Mesendoderm (in vitro differentiated cells): ENCODE measurements around the gene CPNE4.

Experiments
- DNase-seq: peaks from one replicate; pipeline ENCODE4 v3.0.0; 2013
- H2AK5ac ChIP-seq: 2 replicates; pipeline ENCODE4 v1.6.1; 2013; ENCODE audit warnings: low read length, inconsistent platforms
- H2BK120ac ChIP-seq: 2 replicates; pipeline ENCODE4 v1.6.1; 2013; ENCODE audit warnings: low read depth, mild to moderate bottlenecking, low read length, moderate library complexity, mixed read lengths
- H2BK15ac ChIP-seq: replicated peaks from 2 replicates; pipeline ENCODE4 v1.6.1; 2013; ENCODE audit warnings: low read depth, mild to moderate bottlenecking, moderate library complexity
- H2BK5ac ChIP-seq: 2 replicates; pipeline ENCODE4 v1.6.1; 2013; ENCODE audit warnings: low read length, inconsistent platforms
- H3K18ac ChIP-seq: 2 replicates; pipeline ENCODE4 v1.6.1; 2013; ENCODE audit warnings: mild to moderate bottlenecking, low read length, mixed read lengths
- H3K23ac ChIP-seq: one replicate; pipeline ENCODE4 v1.6.1; 2013; ENCODE audit warnings: low read length
- H3K27ac ChIP-seq: 2 replicates; pipeline ENCODE4 v1.5.1; 2013; ENCODE audit warnings: low read depth, mild to moderate bottlenecking, inconsistent platforms, low read length, moderate library complexity
- H3K27me3 ChIP-seq: 2 replicates; pipeline ENCODE4 v1.6.1; 2013; ENCODE audit warnings: low read length, control low read depth, mild to moderate bottlenecking, inconsistent platforms; ENCODE audit not compliant: insufficient read depth, poor library complexity
- H3K36me3 ChIP-seq: 2 replicates; pipeline ENCODE4 v1.6.1; 2013; ENCODE audit warnings: low read length, inconsistent platforms; ENCODE audit not compliant: control insufficient read depth, insufficient read depth
- H3K4ac ChIP-seq: one replicate; pipeline ENCODE4 v1.6.1; 2013; ENCODE audit warnings: low read depth, mild to moderate bottlenecking, low read length, moderate library complexity
- H3K4me1 ChIP-seq: 2 replicates; pipeline ENCODE4 v1.6.1; 2013; ENCODE audit warnings: low read depth, low read length, inconsistent platforms; ENCODE audit not compliant: control insufficient read depth
- H3K4me2 ChIP-seq: 2 replicates; pipeline ENCODE4 v1.6.1; 2013; ENCODE audit warnings: low read length
- H3K4me3 ChIP-seq: 2 replicates; pipeline ENCODE4 v1.5.1; 2013; ENCODE audit warnings: mild to moderate bottlenecking, low read length
- H3K56ac ChIP-seq: one replicate; pipeline ENCODE4 v1.6.1; 2013; ENCODE audit warnings: low read length
- H3K79me1 ChIP-seq: 2 replicates; pipeline ENCODE4 v1.6.1; 2013; ENCODE audit warnings: low read length, inconsistent platforms
- H3K79me2 ChIP-seq: 2 replicates; pipeline ENCODE4 v1.6.1; 2013; ENCODE audit warnings: mild to moderate bottlenecking, low read length; ENCODE audit not compliant: control insufficient read depth, insufficient read depth
- H3K9ac ChIP-seq: 2 replicates; pipeline ENCODE4 v1.6.1; 2013; ENCODE audit warnings: low read length, inconsistent platforms
- H4K5ac ChIP-seq: one replicate; pipeline ENCODE4 v1.6.1; 2013; ENCODE audit warnings: low read length
- H4K8ac ChIP-seq: one replicate; pipeline ENCODE4 v1.6.1; 2013; ENCODE audit warnings: low read depth, mild to moderate bottlenecking, control low read depth, low read length, moderate library complexity
- WGBS: extraction: QIAGEN DNeasy Blood & Tissue Kit; methylation state at CpG from one replicate; pipeline ENCODE4 v1.1.7; 2013; ENCODE audit warnings: low lambda C conversion rate, missing lambda C conversion rate; ENCODE audit not compliant: insufficient coverage; ENCODE audit errors: extremely low coverage; 5-methylcytosine and 5-hydroxymethylcytosine counted together

The CPNE4 gene

GRCh38 chr3:131655070-131655690, 379.6 kb downstream of the CPNE4 start:
- Histone ChIP-seq H3K79me2 (no peaks in the 10 kb centered on the region), H3K27me3 (no peaks in the 10 kb centered on the region), H3K4ac (no peak overlapping the region), H2BK5ac (no peak overlapping the region), H3K4me2 (no peak overlapping the region), H3K9ac (no peak overlapping the region), H4K8ac (no peak overlapping the region), H3K4me1 (no peaks in the 10 kb centered on the region), H3K56ac (no peak overlapping the region), H3K79me1 (no peaks in the 10 kb centered on the region), H3K4me3 (no peak overlapping the region), H3K27ac (no peak overlapping the region), H2BK15ac (no peak overlapping the region), H4K5ac (no peak overlapping the region), H3K18ac (no peak overlapping the region), H3K36me3 (no peaks in the 10 kb centered on the region), H3K23ac (no peak overlapping the region), H2BK120ac (no peak overlapping the region), H2AK5ac (no peak overlapping the region)
- no CpG with 5 or more reads among the region's 7 CpGs for WGBS
- DNase-seq = no peak

- DNase-seq = no peak
- Histone ChIP-seq H2BK5ac (no peak overlapping the region), H2BK15ac (no peak overlapping the region)
Observed at GRCh38 chr3:131645638-131646037, 389.2 kb downstream of the CPNE4 start.

DNA sequence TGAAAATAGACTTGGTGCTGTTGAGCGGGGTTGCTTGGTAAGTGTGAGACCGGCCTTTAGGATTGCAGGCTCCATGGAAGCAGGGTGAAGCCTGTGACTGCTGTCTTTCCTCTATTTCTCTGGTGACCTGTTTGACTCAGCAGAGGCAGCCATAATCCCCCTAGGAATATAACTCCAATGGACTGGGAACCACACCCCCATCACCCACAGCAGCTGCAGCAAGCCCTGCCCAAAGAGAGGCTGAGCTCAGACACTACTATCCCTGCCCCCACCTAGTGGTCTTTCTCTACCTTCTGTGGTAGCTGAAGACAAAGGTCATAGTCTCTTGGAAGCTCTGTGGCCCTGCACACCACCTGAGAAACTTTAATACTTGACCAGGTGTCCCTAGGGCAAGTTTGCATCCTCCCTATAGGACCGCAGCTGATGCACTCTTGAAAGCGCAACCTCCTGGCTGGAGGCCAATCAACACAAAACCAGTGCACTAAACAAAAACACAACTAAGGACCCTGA, 398.5 kb downstream of the CPNE4 start:
- WGBS = no CpG with 5 or more reads among the region's 4 CpGs
- H3K4me1 ChIP-seq = no peaks in the 10 kb centered on the region
- no peak for DNase-seq

More at GRCh38 chr3:131645638-131646037, 389.2 kb downstream of the CPNE4 start:
- Histone ChIP-seq H4K8ac (no peak overlapping the region), H2BK120ac (no peak overlapping the region), H3K79me2 (no peaks in the 10 kb centered on the region), H3K27me3 (no peaks in the 10 kb centered on the region), H3K18ac (no peak overlapping the region), H2AK5ac (no peak overlapping the region), H3K79me1 (no peaks in the 10 kb centered on the region), H3K56ac (no peak overlapping the region), H3K23ac (no peak overlapping the region), H3K4me2 (no peak overlapping the region), H3K36me3 (no peaks in the 10 kb centered on the region), H4K5ac (no peak overlapping the region), H3K4me3 (no peak overlapping the region), H3K9ac (no peak overlapping the region), H3K4me1 (no peaks in the 10 kb centered on the region), H3K4ac (no peak overlapping the region), H3K27ac (no peak overlapping the region)

GRCh38 chr3:131630807-131631206, 404.0 kb downstream of the CPNE4 start:
- Histone ChIP-seq H3K79me2 (no peaks in the 10 kb centered on the region), H3K36me3 (no peaks in the 10 kb centered on the region), H3K23ac (no peak overlapping the region), H3K4me3 (no peak overlapping the region), H4K5ac (no peak overlapping the region), H3K4me1 (no peaks in the 10 kb centered on the region), H3K9ac (no peak overlapping the region), H3K56ac (no peak overlapping the region), H3K79me1 (no peaks in the 10 kb centered on the region), H2AK5ac (no peak overlapping the region), H3K18ac (no peak overlapping the region), H3K4ac (no peak overlapping the region), H3K27me3 (no peaks in the 10 kb centered on the region), H3K27ac (no peak overlapping the region), H2BK15ac (no peak overlapping the region), H2BK120ac (no peak overlapping the region), H4K8ac (no peak overlapping the region), H2BK5ac (no peak overlapping the region), H3K4me2 (no peak overlapping the region)
- DNase-seq = no peak
- no CpG with 5 or more reads among the region's 1 CpG for WGBS

More for the DNA sequence above, 398.5 kb downstream of the CPNE4 start:
- Histone ChIP-seq H3K36me3 (no peaks in the 10 kb centered on the region), H4K8ac (no peak overlapping the region), H4K5ac (no peak overlapping the region), H3K9ac (no peak overlapping the region), H2BK15ac (no peak overlapping the region), H2BK120ac (no peak overlapping the region), H3K56ac (no peak overlapping the region), H2AK5ac (no peak overlapping the region), H3K23ac (no peak overlapping the region), H3K4me2 (no peak overlapping the region), H3K79me1 (no peaks in the 10 kb centered on the region), H3K27me3 (no peaks in the 10 kb centered on the region), H3K18ac (no peak overlapping the region), H3K27ac (no peak overlapping the region), H2BK5ac (no peak overlapping the region), H3K4ac (no peak overlapping the region), H3K4me3 (no peak overlapping the region), H3K79me2 (no peaks in the 10 kb centered on the region)

GRCh38 chr3:131630097-131630496, 404.7 kb downstream of the CPNE4 start:
- H3K4ac ChIP-seq = no peak overlapping the region
- H3K36me3 ChIP-seq = no peaks in the 10 kb centered on the region
- no peak overlapping the region for H3K4me3 ChIP-seq
- no peak overlapping the region for H3K4me2 ChIP-seq
- no CpG with 5 or more reads among the region's 3 CpGs for WGBS
- H3K79me1 ChIP-seq = no peaks in the 10 kb centered on the region
- no peak overlapping the region for H2AK5ac ChIP-seq
- H3K9ac ChIP-seq = no peak overlapping the region
- H4K8ac ChIP-seq = no peak overlapping the region
- H4K5ac ChIP-seq = no peak overlapping the region
- H3K27me3 ChIP-seq = no peaks in the 10 kb centered on the region
- no peak overlapping the region for H2BK15ac ChIP-seq
- peak; percentile 7 for DNase-seq
- H3K79me2 ChIP-seq = no peaks in the 10 kb centered on the region
- H3K56ac ChIP-seq = no peak overlapping the region
- H3K23ac ChIP-seq = no peak overlapping the region
- no peak overlapping the region for H2BK5ac ChIP-seq
- H3K18ac ChIP-seq = no peak overlapping the region
- H3K27ac ChIP-seq = no peak overlapping the region
- H3K4me1 ChIP-seq = no peaks in the 10 kb centered on the region
- no peak overlapping the region for H2BK120ac ChIP-seq

GRCh38 chr3:131623431-131623830, 411.4 kb downstream of the CPNE4 start:
- Histone ChIP-seq H2AK5ac (no peak overlapping the region), H3K9ac (no peak overlapping the region), H4K5ac (no peak overlapping the region), H3K23ac (no peak overlapping the region), H3K4me2 (no peak overlapping the region), H3K27me3 (no peaks in the 10 kb centered on the region), H3K18ac (no peak overlapping the region), H3K79me2 (no peaks in the 10 kb centered on the region), H2BK120ac (no peak overlapping the region), H3K27ac (no peak overlapping the region), H3K4ac (no peak overlapping the region), H2BK5ac (no peak overlapping the region), H3K36me3 (no peaks in the 10 kb centered on the region), H3K4me1 (no peaks in the 10 kb centered on the region), H3K56ac (no peak overlapping the region), H4K8ac (no peak overlapping the region), H2BK15ac (no peak overlapping the region), H3K79me1 (no peaks in the 10 kb centered on the region), H3K4me3 (no peak overlapping the region)
- DNase-seq = no peak
- WGBS = no CpG with 5 or more reads among the region's 1 CpG
